SK-N-SH treated with all-trans-retinoic acid at 6 μM for 48 hours (cell line): Measurements from ENCODE around the gene NEK1.

Source experiments
- ARNTL ChIP-seq: fragments of 450-650 bp; formaldehyde crosslinking; IDR thresholded peaks from 2 replicates; pipeline ENCODE4 v1.5.0; 2020; ENCODE audit warnings: low read depth, mild to moderate bottlenecking, moderate library complexity, borderline replicate concordance
- ESRRG ChIP-seq: fragments of 250-450 bp; sonication (Bioruptor Pico); IDR thresholded peaks from 2 replicates; pipeline ENCODE4 v1.6.1; 2021; ENCODE audit warnings: mild to moderate bottlenecking
- TCF4 ChIP-seq: fragments of 250-450 bp; sonication (Bioruptor Pico); IDR thresholded peaks from 2 replicates; pipeline ENCODE4 v1.8.0; 2021; ENCODE audit warnings: mild to moderate bottlenecking, moderate library complexity, borderline replicate concordance
- ZC3H10 ChIP-seq: fragments of 250-450 bp; sonication (Bioruptor Pico); IDR thresholded peaks from 2 replicates; pipeline ENCODE4 v1.5.1; 2021; ENCODE audit warnings: mild to moderate bottlenecking, moderate library complexity
- ZNF565 ChIP-seq: fragments of 450-650 bp; formaldehyde crosslinking; conservative IDR thresholded peaks from 2 replicates; pipeline ENCODE4 v1.5.0; 2020; ENCODE audit warnings: low read depth, mild to moderate bottlenecking, moderate library complexity
- TF ChIP-seq, protein P1 (sequence below): fragments of 250-450 bp; sonication (Bioruptor Pico); IDR thresholded peaks from 2 replicates; pipeline ENCODE4 v1.8.0; 2020; ENCODE audit warnings: mild to moderate bottlenecking, moderate library complexity, borderline replicate concordance

DNA sequence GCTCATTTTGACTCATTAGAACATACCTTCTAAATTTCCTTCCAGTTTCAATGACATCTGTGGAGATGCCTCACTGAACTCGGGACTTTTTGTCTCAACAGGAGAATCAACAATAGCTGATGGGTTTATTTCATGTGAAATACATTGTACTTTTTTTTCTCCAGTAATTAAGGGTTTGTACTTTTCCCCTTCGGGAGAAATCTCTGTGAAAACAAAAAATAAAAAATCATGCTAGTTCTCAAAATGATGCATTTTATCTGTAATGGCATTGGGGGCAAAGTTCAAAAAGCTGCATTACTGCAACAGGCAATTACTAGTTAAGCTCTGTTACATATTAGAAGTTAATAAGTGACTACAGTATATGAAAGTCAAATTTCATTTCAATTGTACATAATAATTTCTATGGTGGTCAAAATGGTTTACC is 174.3 kb downstream of the NEK1 start:
- TF ChIP-seq ARNTL (no peak), TCF4 (no peak), ZNF565 (CRISPR knock-in tag) (no peak), ZC3H10 (CRISPR knock-in tag) (no peak), ESRRG (CRISPR knock-in tag) (no peak)
- TF ChIP-seq, protein P1, sequence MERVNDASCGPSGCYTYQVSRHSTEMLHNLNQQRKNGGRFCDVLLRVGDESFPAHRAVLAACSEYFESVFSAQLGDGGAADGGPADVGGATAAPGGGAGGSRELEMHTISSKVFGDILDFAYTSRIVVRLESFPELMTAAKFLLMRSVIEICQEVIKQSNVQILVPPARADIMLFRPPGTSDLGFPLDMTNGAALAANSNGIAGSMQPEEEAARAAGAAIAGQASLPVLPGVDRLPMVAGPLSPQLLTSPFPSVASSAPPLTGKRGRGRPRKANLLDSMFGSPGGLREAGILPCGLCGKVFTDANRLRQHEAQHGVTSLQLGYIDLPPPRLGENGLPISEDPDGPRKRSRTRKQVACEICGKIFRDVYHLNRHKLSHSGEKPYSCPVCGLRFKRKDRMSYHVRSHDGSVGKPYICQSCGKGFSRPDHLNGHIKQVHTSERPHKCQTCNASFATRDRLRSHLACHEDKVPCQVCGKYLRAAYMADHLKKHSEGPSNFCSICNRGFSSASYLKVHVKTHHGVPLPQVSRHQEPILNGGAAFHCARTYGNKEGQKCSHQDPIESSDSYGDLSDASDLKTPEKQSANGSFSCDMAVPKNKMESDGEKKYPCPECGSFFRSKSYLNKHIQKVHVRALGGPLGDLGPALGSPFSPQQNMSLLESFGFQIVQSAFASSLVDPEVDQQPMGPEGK, result no peak
